ENCODE measurements around the gene SMYD3. TPM values are rescaled to one million over a fixed set of nuclear protein-coding genes. Genes with fewer than 3 reads are reported as not detected.
A peak's percentile ranks its signal among the peaks of the same experiment; 100 is the strongest.
"Not testable (repeated sequence)": the region's sequence is repeated elsewhere in the genome, so short reads cannot be mapped to it uniquely, and the experiment has no call there.

SMYD3 gene
- total RNA-seq, 1 experiment from 2014 or later = 18.7 TPM

GRCh38 chr1:245963649-245964048 is 543.4 kb downstream of the SMYD3 start:
- no peak for DNase-seq (ENCODE audit: low read depth)

GRCh38 chr1:245962453-245962852 is 544.6 kb downstream of the SMYD3 start:
- DNase-seq (ENCODE audit: low read depth) = no peak

GRCh38 chr1:245961137-245961540 is 545.9 kb downstream of the SMYD3 start:
- no peak for DNase-seq (ENCODE audit: low read depth)

- DNase-seq (ENCODE audit: low read depth) = no peak
Observed at GRCh38 chr1:245960171-245960570, 546.9 kb downstream of the SMYD3 start.

- DNase-seq (ENCODE audit: low read depth) = no peak
Observed at GRCh38 chr1:245958016-245958415, 549.1 kb downstream of the SMYD3 start.

- DNase-seq (ENCODE audit: low read depth) = no peak
Observed at GRCh38 chr1:245957427-245957826, 549.7 kb downstream of the SMYD3 start.

- peak; percentile 46 for DNase-seq (ENCODE audit: low read depth)
Observed at GRCh38 chr1:245956225-245956624, 550.9 kb downstream of the SMYD3 start.

- DNase-seq (ENCODE audit: low read depth) = peak; percentile 25
Observed at GRCh38 chr1:245953876-245954660, 553.0 kb downstream of the SMYD3 start.

- DNase-seq (ENCODE audit: low read depth) = no peak
Observed at GRCh38 chr1:245952383-245953026, 554.6 kb downstream of the SMYD3 start.

GRCh38 chr1:245948786-245949185 is 558.3 kb downstream of the SMYD3 start:
- DNase-seq (ENCODE audit: low read depth) = no peak

GRCh38 chr1:245946905-245947304 is 560.2 kb downstream of the SMYD3 start:
- DNase-seq (ENCODE audit: low read depth) = no peak

- not testable (repeated sequence) for DNase-seq (ENCODE audit: low read depth)
Observed at GRCh38 chr1:245945136-245945535, 561.9 kb downstream of the SMYD3 start.

- DNase-seq (ENCODE audit: low read depth) = no peak
Observed at GRCh38 chr1:245942856-245943255, 564.2 kb downstream of the SMYD3 start.

GRCh38 chr1:245941771-245942170 is 565.3 kb downstream of the SMYD3 start:
- peak; percentile 9 for DNase-seq (ENCODE audit: low read depth)

- no peak for DNase-seq (ENCODE audit: low read depth)
Observed at GRCh38 chr1:245939756-245940345, 567.2 kb downstream of the SMYD3 start.

GRCh38 chr1:245938046-245938435 is 569.0 kb downstream of the SMYD3 start:
- DNase-seq (ENCODE audit: low read depth) = no peak

- DNase-seq (ENCODE audit: low read depth) = no peak
Observed at GRCh38 chr1:245937316-245938045, 569.6 kb downstream of the SMYD3 start.

- no peak for DNase-seq (ENCODE audit: low read depth)
Observed at GRCh38 chr1:245934409-245934808, 572.7 kb downstream of the SMYD3 start.

- no peak for DNase-seq (ENCODE audit: low read depth)
Observed at GRCh38 chr1:245933431-245934045, 573.5 kb downstream of the SMYD3 start.

GRCh38 chr1:245932302-245932972 is 574.6 kb downstream of the SMYD3 start:
- DNase-seq (ENCODE audit: low read depth) = no peak

GRCh38 chr1:245931450-245931849 is 575.6 kb downstream of the SMYD3 start:
- DNase-seq (ENCODE audit: low read depth) = no peak
